MM.1S (cell line): ENCODE measurements around the gene CHD9NB.

Experiments
- DNase-seq: peaks from one replicate; pipeline ENCODE4 v3.0.0-alpha.2; 2015
- H2AFZ ChIP-seq: fragments of 300-600 bp; sonication (generic); 2 replicates; pipeline ENCODE4 v1.6.0; 2016; ENCODE audit warnings: antibody characterized with exemption, low read length
- H3F3A ChIP-seq: fragments of 300-600 bp; sonication (generic); 2 replicates; pipeline ENCODE4 v1.6.1; 2016; ENCODE audit warnings: mild to moderate bottlenecking, antibody characterized with exemption, low read length, moderate library complexity, mixed read lengths; ENCODE audit not compliant: insufficient read depth
- H3K27ac ChIP-seq: fragments of 300-600 bp; sonication (generic); 2 replicates; pipeline ENCODE4 v1.5.1; 2016; ENCODE audit warnings: mild to moderate bottlenecking, low read length
- H3K27me3 ChIP-seq: fragments of 300-600 bp; sonication (generic); replicated peaks from 2 replicates; pipeline ENCODE4 v1.6.0; 2016; ENCODE audit warnings: low read length; ENCODE audit not compliant: insufficient read depth
- H3K36me3 ChIP-seq: fragments of 300-600 bp; sonication (generic); replicated peaks from 2 replicates; pipeline ENCODE4 v1.6.1; 2016; ENCODE audit warnings: mild to moderate bottlenecking, low read length, mixed read lengths; ENCODE audit not compliant: insufficient read depth
- H3K4me1 ChIP-seq: fragments of 300-600 bp; sonication (generic); 2 replicates; pipeline ENCODE4 v1.6.1; 2016; ENCODE audit warnings: low read length, mixed read lengths
- H3K4me2 ChIP-seq: fragments of 300-600 bp; sonication (generic); 2 replicates; pipeline ENCODE4 v1.6.0; 2016; ENCODE audit warnings: low read depth, low read length
- H3K4me3 ChIP-seq: fragments of 300-600 bp; sonication (generic); 2 replicates; pipeline ENCODE4 v1.5.1; 2016; ENCODE audit warnings: low read length, mixed read lengths
- H3K79me2 ChIP-seq: fragments of 300-600 bp; sonication (generic); 2 replicates; pipeline ENCODE4 v1.6.1; 2016; ENCODE audit warnings: mixed run types, low read length, mixed read lengths
- H3K9ac ChIP-seq: fragments of 300-600 bp; sonication (generic); 2 replicates; pipeline ENCODE4 v1.6.1; 2016; ENCODE audit warnings: low read length, mixed read lengths
- H3K9me2 ChIP-seq: fragments of 300-600 bp; sonication (generic); replicated peaks from 2 replicates; pipeline ENCODE4 v1.6.1; 2016; ENCODE audit warnings: mild to moderate bottlenecking, low read length, mixed read lengths; ENCODE audit not compliant: insufficient read depth
- H3K9me3 ChIP-seq: fragments of 300-600 bp; sonication (generic); replicated peaks from 2 replicates; pipeline ENCODE4 v1.6.1; 2016; ENCODE audit warnings: mild to moderate bottlenecking, low read length, mixed read lengths; ENCODE audit not compliant: insufficient read depth
- H4K20me1 ChIP-seq: fragments of 300-600 bp; sonication (generic); 2 replicates; pipeline ENCODE4 v1.6.1; 2016; ENCODE audit warnings: mild to moderate bottlenecking, low read length, moderate library complexity, mixed read lengths; ENCODE audit not compliant: insufficient read depth
- CTCF ChIP-seq: fragments of 300-600 bp; sonication (generic); IDR thresholded peaks from 2 replicates; pipeline ENCODE4 v1.5.1; 2016; ENCODE audit warnings: antibody characterized with exemption, low read length, mixed read lengths
- EZH2 ChIP-seq: fragments of 300-600 bp; sonication (generic); optimal IDR thresholded peaks from 2 replicates; pipeline ENCODE3; 2017; ENCODE audit warnings: low read depth, mild to moderate bottlenecking, antibody characterized with exemption, low read length, mixed read lengths
- EZH2phosphoT487 ChIP-seq: fragments of 300-600 bp; sonication (generic); IDR thresholded peaks from 2 replicates; pipeline ENCODE4 v1.6.1; 2018; ENCODE audit warnings: antibody characterized with exemption, low read length

CHD9NB gene

GRCh38 chr16:52997922-52998321, 54.8 kb downstream of the CHD9NB start:
- DNase-seq = no peak
- Histone ChIP-seq H3K4me2 (no peak overlapping the region), H2AFZ (no peak overlapping the region), H4K20me1 (no peaks in the 10 kb centered on the region), H3K4me1 (no peaks in the 10 kb centered on the region), H3K9me2 (no peaks in the 10 kb centered on the region), H3K9me3 (no peaks in the 10 kb centered on the region), H3K4me3 (no peak overlapping the region), H3F3A (no peaks in the 10 kb centered on the region), H3K79me2 (no peaks in the 10 kb centered on the region), H3K27me3 (no peaks in the 10 kb centered on the region), H3K9ac (no peak overlapping the region), H3K27ac (no peak overlapping the region), H3K36me3 (no peaks in the 10 kb centered on the region)
- TF ChIP-seq CTCF (no peak), EZH2phosphoT487 (no peak), EZH2 (no peak)

GRCh38 chr16:52994942-52995341, 57.8 kb downstream of the CHD9NB start:
- no peak overlapping the region for H3K27ac ChIP-seq
- no peaks in the 10 kb centered on the region for H3K27me3 ChIP-seq
- no peak overlapping the region for H2AFZ ChIP-seq
- H3K36me3 ChIP-seq = no peaks in the 10 kb centered on the region
- no peak overlapping the region for H3K9ac ChIP-seq
- no peaks in the 10 kb centered on the region for H4K20me1 ChIP-seq
- no peaks in the 10 kb centered on the region for H3K9me2 ChIP-seq
- DNase-seq = no peak
- H3K9me3 ChIP-seq = no peaks in the 10 kb centered on the region
- H3K4me1 ChIP-seq = no peaks in the 10 kb centered on the region
- H3K79me2 ChIP-seq = no peaks in the 10 kb centered on the region
- H3K4me3 ChIP-seq = no peak overlapping the region
- H3F3A ChIP-seq = no peaks in the 10 kb centered on the region
- no peak overlapping the region for H3K4me2 ChIP-seq
- TF ChIP-seq EZH2 (no peak), EZH2phosphoT487 (no peak), CTCF (no peak)

- Histone ChIP-seq H3K27me3 (no peaks in the 10 kb centered on the region), H2AFZ (no peak overlapping the region), H3F3A (no peaks in the 10 kb centered on the region), H3K79me2 (no peaks in the 10 kb centered on the region), H3K4me3 (no peak overlapping the region), H3K9me3 (no peaks in the 10 kb centered on the region), H3K4me1 (no peaks in the 10 kb centered on the region), H4K20me1 (no peaks in the 10 kb centered on the region), H3K9me2 (no peaks in the 10 kb centered on the region), H3K36me3 (no peaks in the 10 kb centered on the region), H3K4me2 (no peak overlapping the region), H3K27ac (no peak overlapping the region), H3K9ac (no peak overlapping the region)
- TF ChIP-seq EZH2 (no peak), CTCF (no peak), EZH2phosphoT487 (no peak)
- DNase-seq = no peak
Observed at GRCh38 chr16:52993179-52993578, 59.5 kb downstream of the CHD9NB start.
